ENCODE data around the gene FGR.
A peak's percentile ranks its signal among the peaks of the same experiment; 100 is the strongest.

FGR gene

DNA sequence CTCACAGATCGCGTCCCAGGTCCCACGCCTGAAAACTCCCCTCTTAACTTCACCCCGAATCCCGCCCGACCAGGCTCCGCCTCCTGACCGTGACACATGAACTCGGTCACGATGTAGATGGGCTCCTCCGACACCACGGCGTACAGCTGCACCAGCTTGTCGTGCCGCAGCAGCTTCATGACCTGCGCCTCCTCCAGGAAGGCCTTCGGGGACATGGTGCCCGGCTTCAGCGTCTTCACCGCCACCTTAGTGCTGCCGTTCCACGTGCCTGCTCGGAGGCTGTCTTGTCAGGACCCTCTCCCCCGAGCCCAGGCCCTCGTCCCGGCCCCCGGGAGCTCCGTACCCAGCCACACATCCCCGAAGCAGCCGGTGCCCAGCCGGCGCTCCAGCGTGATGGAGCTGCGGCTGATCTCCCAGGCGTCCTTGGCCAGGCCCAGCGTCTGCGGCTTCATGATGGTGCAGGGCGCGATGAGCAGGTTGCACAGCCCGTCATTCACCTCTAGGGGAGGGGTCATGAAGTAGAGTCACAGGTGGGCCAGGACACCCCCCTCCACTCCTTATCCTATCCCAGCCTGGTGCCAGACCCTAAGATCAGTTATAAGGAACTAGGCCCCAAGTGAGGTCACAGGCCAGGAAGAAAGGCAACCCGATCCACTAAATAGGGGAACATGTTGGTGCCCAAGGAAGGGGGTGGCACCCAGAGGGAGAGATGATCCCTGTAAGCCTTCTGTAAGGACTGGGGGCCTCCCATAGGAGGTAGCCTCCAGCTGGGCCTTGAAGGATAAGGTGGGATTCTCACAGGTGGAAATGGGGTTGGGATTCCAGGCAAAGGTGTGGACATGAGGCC is 19.4 kb downstream of the FGR start:
- DNase-seq (ENCODE audit: low read depth), result no peak

DNA sequence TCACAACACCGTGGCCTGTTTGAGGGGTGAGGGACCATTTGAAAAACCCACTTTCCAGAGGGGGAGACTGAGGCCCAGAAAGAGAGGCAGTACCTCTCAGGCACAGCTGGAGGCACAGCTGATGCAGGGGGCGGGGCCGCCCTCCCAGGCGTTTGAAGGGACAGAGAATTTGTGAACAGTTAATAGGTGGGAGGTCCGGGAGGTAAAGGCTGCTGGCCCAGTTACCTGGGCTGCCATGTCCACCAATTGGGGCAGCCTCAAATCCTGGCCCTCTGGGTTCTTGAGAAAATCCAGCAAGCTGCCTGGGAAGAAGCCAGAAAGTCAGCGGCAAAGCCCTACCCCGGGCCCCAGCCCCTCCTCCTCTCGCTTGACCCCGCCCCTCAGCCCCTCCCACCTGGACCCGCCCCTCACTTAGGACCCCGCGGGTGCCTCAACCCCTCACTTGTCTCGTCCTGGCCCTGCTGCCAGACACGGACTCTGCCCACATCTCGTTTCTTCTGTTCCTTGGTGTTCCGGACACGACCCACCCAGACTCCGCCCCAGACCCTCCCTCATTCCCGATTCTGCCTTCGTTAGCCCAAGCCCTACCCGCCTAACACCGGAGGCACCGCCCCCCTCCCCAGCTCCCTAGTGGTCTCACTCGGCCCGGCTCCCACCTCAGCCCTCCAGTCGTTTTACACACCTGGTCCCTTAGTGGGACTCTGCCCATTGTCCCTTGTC is 20.2 kb downstream of the FGR start:
- DNase-seq (ENCODE audit: low read depth), result no peak

DNA sequence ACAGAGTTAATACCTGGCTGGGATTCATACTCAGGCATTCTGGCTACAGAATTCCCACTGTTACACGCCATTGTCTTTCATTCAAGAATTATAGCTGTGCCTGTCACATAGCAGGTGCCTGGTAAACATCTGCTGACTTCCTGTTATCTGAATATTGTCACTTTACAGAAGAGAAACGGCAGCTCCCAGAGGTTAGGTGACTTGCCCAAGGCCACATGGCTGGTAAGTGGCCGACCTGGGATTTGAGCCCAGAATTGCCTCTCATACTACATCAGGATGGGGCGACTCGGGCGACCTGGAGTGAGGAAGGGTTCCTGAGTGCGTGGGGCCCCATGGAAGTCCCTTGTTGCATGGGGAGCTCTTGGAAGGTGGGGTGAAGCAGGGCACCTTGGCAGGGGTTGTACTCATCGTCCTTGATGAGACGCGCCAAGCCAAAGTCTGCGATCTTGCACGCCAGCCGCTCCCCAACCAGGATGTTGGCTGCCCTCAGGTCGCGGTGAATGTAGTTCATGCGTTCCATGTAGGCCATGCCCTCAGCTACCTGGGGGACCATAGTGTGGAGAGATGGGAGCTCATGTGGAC is 20.9 kb downstream of the FGR start:
- no peak for DNase-seq (ENCODE audit: low read depth)

DNA sequence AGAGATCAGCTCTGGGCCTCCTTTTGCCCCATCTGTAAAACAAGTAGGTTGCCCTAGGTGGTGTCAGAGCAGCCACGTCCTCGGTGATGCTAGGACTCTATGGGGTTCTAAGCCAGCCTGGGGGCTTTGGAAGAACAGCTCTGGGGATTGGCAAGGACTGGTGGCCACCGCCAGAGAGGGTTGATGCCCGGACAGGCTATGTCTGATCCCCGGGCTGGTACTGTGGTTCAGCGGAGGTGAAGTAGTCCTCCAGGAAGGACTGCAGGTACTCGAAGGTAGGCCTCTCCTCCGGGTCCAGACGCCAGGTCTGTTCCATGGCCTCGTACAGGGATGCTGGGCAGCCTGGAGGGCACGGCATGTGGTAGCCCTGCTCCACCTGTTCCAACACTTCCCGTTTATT is 22.3 kb downstream of the FGR start:
- DNase-seq (ENCODE audit: low read depth), result no peak

DNA sequence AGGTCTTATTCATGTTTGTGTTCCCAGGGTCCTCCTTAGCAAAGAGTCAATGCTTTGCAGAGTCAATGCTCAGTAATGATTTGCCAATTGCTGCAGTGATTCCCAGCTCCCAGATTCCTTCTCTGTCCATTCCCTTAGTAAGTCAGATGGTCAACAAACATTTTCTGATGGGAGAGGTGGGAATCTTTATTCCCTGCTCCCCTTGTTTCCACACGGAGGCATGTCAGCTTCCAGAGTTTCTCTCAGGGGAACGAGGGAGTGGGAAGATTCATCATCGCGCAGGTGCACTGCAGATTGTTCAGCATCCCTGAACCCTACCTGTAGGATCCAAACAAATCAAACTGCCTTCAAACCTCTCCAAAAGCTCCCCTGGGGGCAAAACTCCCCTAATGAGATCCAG is 23.5 kb downstream of the FGR start:
- no peak for DNase-seq (ENCODE audit: low read depth)

DNA sequence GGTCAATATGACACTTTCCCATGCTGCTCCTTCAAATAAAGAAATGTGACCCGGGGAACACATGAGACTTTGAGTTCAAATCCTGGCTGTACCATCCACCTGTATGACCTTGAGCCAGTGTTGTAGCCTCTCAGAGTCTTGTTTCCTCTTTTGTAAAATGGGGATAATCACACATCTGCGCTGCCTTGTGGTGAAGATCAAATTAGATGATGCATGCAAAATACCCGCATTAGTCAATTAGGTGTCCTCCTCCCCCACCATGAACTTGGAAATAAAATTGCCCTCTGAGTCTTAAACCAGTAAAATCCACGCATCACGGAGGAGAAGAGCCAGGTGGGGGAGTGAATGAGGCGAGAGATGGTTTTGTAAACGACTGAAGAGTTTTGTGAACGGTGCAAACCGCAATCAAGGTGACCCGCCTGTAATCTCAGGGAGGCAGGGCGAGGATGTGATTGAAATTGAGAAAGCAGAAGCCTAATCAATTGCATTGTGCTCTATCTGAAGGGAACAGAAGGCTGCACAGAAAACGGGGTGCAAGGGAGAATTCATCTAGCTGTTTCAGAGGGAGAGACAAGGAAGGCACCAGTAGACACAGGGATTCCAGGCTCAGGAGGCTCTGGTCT is 25.3 kb downstream of the FGR start:
- DNase-seq (ENCODE audit: low read depth), result no peak

DNA sequence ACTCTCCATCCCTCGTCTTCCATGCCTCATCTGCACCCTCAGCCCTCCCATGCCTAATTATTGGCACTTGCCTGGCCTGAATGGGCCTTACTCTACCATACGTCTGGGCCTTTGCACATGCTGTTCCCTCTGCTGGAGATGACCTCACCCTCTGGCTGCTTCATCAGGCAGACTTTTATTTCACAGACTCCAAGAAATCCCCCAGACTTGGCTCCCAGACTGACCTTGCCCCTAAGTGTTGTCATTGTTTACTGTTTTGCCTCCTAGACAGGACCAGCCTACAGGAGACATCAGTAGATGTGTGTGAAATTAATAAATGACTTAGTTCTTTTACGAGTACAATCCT is 25.8 kb downstream of the FGR start:
- DNase-seq (ENCODE audit: low read depth), result peak; percentile 43

DNA sequence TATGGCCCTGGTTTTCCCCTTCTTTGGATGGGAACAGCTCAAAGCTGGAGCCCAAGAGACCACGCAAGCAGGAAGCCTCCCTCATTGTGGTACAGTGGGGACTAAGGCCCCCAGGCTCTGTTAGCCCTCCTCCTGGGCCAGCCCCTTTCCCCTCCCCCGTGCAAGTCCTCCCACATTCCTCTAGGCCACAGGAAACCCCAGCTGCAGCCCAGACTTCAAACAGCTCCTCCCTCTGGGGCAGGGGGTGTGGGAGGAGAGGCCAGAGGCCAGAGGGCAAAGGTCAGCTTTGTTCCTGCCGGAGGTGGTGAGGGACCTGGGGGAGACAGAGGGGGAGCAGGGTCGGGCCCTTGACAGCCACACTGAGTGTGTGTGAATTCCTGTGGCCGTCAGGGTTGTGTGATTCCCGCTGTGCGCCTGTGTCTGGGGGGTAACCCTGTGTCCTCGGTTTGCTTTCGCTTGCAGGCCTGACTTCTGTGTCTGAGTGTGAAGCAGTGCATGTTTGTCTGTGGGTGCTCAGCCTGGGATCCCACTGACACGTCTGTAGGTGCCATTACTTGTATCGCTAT is 27.7 kb downstream of the FGR start:
- DNase-seq (ENCODE audit: low read depth), result no peak

DNA sequence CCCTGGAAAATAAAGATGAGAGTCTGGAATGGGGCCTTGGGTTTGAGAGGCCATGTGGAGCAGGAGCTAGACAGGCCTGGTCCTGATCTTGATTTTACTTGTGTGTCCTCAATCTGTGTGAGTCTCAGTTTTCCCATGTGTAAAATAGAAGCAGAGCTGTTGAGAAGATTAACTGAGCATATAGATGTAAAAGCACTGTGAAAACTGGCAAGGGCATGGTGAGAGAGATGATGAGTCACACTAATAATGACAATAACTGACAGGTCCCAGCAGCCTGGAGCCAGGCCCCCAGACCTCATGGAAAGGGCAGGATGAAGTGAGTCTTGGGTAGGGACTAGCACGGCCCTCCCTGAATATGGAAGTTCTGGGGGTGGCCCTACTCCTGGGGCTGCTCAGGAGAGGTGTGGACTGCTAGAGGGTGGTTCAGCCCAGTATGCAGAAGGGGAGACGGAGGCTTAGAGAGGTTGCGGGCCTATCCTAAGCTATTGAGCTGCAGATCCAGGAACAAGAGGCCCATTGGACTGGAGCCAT is 28.2 kb downstream of the FGR start:
- peak; percentile 22 for DNase-seq (ENCODE audit: low read depth)

DNA sequence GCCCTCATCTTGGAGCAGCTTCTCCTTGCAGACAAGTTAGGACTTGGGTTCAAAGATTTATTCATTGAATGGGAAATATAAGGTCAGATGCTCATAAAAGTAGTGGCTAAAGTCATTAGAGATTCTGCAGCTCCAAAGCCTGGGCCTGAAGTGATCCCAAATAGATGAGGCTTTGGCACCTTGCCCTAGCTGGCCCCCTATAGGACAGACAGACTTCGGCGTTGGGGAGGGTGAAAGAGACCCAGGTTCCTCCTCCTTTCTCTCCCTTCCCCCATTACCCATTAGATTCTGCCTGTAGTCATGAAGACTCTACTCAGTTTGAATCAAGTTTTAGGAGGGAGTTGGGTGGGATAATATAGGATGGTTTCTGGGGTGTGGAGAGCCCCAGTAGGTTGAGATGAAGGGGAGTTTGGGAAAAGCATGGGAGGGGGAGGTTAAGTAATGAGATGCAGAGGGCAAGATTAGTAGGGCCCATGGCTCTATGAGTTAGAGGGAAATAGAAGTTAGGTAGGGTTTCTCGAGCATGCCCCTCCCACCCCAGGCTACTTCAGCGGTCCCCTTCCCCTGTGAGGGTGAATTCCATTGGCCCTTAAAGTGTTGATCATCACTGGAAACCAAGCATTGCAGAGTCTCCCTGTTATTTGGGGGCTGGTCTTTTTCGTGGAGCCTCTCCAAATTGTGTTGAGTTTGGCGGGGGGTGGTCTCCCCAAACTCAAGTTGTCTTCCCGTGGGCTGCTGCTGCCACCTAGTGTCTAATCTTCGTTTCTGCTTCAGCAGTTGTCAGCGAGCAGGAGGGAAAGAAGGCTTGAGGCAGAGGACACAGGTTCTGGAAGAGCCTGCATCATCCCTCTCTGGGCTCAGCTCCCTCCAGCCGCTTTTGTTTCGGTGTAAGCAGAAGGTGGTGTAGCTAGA is 28.9 kb downstream of the FGR start:
- peak; percentile 52 for DNase-seq (ENCODE audit: low read depth)

DNA sequence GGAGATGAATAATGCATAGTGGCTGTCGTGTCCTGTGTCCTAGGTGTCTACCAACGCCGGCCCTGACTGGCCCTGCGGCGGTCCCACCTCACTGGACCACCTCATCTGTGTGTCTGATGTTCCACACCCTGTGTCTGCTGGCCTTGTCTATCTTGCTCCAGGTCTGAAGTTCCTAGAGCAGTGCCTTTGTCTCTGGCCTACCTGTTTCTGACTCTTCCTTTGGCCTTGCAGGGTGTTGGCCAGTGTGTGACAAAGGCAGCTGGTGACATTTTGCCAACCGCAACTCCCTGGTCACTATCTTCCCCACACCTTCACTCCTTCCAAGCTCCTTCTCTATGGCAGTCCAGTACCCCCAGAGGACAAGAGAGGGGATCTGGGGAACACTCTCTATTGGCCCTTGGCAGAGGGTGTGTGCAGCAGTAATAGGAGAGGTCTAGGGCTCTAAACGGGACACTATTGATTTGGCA is 29.7 kb downstream of the FGR start:
- DNase-seq (ENCODE audit: low read depth), result no peak

DNA sequence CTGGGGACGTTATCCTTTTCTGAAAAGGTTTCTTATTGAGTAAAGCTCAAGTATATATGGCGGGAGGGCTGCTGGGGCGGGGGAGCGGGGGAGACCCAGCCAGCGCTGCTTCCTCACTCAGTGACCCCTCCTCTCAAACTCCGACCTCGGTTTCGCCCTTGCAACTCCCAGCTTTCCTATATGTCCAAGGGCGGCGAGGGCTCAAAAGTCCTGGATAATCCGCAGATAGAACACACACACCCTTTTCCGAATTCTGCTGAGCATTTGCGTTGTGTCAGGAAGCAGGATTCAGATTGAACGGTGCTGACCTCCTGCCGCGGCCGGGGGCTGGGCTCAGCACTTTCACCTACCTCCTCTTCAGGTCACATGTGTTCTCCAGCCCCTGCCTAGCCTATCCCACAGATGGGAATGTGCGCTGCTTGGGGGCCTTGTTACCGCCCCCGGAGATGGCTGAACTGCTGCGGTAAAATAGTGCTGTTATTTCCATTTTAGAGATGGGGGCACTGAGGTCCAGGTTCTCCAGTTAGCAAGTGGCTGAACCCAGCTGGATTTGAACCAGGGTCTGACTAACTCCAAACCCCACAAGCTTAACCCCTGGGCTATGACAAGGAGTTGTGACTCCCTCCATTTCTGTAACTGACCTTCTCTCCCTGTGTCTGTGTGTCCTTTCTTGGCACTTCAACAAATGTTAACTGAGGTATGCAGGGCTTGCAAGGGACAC is 30.2 kb downstream of the FGR start:
- no peak for DNase-seq (ENCODE audit: low read depth)

DNA sequence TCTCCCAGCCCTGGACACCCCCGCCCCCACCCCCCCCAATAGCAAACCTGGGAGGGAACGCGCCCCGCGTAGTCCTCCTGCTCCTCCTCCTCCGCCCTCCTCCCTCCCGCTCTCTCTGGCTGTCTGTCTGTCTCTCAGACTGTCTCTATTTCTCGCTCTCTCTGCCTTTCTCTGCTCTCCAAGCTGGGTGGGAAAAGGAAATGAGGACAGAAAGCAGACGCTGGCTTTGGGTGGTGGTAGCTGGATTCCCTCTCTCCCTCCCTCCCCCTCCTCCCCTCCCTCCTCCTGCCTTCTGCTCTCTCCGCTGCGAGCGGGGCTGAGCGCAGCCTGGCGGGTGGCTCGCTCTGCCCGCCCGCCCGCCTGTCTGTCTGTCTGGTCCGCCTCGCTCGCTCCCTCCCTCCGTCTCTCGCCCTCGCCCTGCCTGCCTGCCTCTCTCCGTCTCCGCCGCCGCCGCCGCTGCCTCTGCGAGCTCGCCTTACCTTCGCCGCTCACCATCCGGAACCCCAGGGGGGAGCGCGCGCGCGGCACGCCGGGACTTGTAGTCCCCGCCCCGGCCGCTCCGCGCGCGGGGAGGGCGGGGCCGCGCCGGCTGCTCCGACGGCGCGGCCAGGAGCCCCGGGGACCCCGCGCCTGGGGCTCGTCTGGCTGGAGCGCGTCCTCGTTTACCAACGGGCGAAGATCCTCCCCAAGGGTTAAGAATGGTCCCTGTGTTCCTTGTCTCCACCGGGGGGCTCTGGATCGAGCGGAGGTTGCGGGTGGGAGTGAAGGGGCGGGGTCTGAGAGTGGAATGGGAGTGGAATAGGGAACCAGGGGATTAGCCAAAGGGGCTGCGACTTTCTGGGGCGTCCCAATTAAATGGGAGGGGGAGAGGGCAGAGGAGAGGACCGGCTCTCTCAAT is 31.1 kb downstream of the FGR start, which contains the start of gene AHDC1:
TSS of gene AHDC1 (minus strand) at position 464 of the 898 bp plus-strand sequence. CDS start 52,029 bp downstream, outside the sequence.
- DNase-seq (ENCODE audit: low read depth), result peak; percentile 95

DNA sequence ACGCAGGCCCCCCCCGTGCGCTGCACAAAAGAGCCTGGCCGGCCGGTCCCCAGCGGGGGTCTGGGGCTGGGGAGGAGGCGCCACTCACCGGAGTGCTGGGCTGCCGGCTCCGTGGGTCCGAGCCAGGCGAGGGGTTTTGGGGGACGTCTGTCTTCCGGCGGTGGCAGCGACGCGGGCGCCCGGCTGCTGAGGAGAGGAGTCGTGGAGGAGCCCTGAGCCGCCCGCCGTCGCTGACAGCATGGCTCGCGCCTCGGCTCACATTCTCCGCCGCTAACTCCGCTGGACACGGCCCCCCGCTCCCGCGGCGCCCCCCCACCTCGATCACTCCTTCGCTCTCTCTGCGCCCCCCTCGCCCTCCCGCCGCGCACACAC is 31.7 kb downstream of the FGR start:
- peak; percentile 22 for DNase-seq (ENCODE audit: low read depth)

DNA sequence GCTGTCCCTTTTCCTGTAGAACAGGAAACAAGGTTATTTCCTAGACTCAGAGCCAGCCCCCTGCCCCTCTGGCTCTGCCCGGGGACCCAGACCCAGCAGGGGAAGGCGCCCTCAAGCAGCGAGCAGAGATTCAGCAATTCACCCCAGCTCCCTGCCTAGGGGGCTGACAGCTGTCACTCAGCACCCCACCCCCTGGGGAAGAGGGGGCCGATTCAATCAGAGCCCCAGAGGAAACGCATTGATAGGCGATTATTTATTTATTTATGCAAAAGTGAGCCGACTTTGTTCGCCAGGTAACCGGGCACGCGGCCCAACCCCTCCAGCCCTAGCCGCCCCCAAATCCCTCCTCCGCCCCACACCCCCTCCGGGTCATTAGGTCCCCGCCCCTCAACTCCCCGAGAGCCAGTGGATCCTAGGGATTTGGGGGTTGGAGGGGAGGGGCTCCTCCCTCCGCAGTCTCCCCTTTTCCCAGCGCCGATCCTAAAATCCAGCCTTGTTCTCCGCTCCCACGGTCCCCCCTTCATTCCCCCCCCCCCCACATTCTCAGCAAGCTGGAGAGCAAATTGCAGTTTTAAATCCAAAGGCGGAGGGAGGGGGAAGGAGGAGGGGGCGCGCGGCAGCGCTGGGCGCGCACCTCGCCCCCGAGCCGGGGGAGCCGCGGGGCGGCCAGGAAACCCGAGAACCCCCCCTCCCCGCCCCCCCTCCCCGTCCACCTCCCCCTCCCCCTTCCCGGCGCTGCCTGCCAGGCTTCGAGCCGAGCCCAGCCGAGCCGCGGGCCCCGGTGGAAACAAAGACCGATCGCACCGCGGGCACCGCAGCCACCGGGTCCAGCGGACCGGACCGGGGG is 32.3 kb downstream of the FGR start:
- DNase-seq (ENCODE audit: low read depth), result peak; percentile 41

DNA sequence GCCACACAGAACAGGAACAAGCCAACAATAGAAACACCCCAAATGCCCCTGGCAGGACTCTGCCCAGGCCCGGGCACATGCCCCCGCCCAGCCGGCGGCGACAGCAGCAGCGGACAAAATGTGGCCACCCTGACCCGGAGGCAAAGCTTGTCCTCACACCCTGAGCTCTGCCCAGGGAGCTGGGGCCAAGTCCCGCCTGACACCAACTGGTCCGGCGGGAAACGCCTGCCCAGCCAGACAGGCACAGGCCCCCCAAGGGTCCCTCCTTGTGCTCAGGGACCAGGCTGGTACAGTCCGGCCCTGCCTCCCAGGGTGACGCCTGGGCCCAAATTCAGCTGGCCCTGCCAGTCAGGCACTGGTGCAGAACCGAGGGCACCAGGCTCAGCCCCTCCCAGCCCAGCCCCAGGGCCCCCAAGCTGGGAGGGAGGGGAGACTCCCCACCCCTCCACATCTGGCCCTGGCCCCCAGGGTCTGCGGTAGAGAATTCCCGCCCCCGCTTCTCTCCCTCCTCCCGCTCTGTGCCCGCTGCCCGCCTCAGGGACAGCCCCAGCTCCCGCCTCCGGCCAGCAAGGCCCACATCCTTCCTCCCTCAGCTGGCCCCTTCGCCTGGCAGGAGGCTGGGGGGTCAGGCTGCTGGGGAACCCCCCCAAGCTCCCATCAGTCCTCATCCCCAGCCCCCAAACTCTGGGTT is 33.1 kb downstream of the FGR start:
- no peak for DNase-seq (ENCODE audit: low read depth)

DNA sequence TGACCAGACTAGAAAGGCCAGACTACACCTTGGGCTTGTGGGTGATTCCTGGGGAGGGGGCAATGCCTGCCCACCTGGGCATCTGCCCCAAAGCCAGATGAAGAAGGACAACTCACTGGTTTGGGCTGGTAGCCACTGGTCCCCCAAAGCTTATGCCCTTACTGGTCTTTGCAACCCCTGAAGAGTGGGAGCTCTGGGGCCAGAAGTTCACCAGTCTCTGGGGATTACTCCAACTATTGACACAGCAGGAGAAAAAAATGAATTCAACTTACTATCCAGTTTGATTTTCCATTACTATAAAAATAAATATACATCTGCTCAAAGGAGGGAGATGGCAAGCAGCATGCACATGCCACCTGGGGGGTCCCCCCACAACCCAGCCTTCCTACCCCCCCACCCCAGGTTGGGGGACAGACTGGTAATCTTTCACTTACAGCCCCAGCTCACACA is 33.6 kb downstream of the FGR start:
- no peak for DNase-seq (ENCODE audit: low read depth)
